Mucosa of stomach (tissue), 1 donor: Measurements from ENCODE around the gene HRH3.

Experiments
- H3K27me3 ChIP-seq: one replicate; pipeline ENCODE4 v1.7.0; 2013; ENCODE audit warnings: mild to moderate bottlenecking, low read length; ENCODE audit not compliant: control insufficient read depth, insufficient read depth
- H3K36me3 ChIP-seq: one replicate; pipeline ENCODE4 v1.7.0; 2013; ENCODE audit warnings: low read length; ENCODE audit not compliant: control insufficient read depth, insufficient read depth
- H3K4me1 ChIP-seq: one replicate; pipeline ENCODE4 v1.7.0; 2013; ENCODE audit warnings: mild to moderate bottlenecking, low read length; ENCODE audit not compliant: control insufficient read depth, insufficient read depth
- H3K4me3 ChIP-seq: one replicate; pipeline ENCODE4 v1.7.0; 2013; ENCODE audit warnings: low read length
- H3K9ac ChIP-seq: one replicate; pipeline ENCODE4 v1.7.0; 2013; ENCODE audit warnings: mild to moderate bottlenecking, low read length, moderate library complexity
- H3K9me3 ChIP-seq: one replicate; pipeline ENCODE4 v1.7.0; 2013; ENCODE audit warnings: mild to moderate bottlenecking, low read length, moderate library complexity; ENCODE audit not compliant: control insufficient read depth
- donor health status: Pancreatic carcinoma.

HRH3 gene

GRCh38 chr20:62234339-62234738, 14.3 kb upstream of the HRH3 start:
- Histone ChIP-seq H3K4me1 (peaks cover 9% of the 10 kb centered on the region), H3K27me3 (peaks cover 4% of the 10 kb centered on the region), H3K9ac (no peak overlapping the region), H3K4me3 (no peak overlapping the region), H3K36me3 (no peaks in the 10 kb centered on the region), H3K9me3 (no peaks in the 10 kb centered on the region)

DNA sequence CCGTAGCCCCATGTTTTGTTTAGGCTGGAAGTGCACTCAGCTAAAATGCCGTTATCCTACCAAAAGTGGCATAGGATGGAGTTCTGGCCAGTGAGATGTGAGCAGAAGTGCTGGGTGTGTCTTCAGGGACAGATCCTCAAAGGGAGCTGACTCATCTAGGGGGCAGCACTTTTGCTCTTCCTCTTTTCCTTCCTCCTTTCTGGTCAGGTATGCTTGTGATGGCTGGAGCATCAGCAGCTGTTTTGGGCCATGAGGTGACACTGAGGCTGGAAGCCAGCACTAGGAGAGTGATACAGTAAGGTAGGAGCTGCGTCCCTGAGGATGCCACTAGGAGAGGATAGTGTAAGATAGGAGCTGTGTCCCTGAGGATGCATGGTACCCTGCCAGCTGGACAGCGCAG, 13.6 kb upstream of the HRH3 start:
- Histone ChIP-seq H3K27me3 (peaks cover 5% of the 10 kb centered on the region), H3K9ac (no peak overlapping the region), H3K4me3 (no peak overlapping the region), H3K4me1 (peaks cover 8% of the 10 kb centered on the region), H3K9me3 (peaks cover 3% of the 10 kb centered on the region), H3K36me3 (no peaks in the 10 kb centered on the region)

GRCh38 chr20:62232770-62233645, 12.9 kb upstream of the HRH3 start:
- peaks cover 8% of the 10 kb centered on the region for H3K4me1 ChIP-seq
- no peak overlapping the region for H3K9ac ChIP-seq
- no peaks in the 10 kb centered on the region for H3K36me3 ChIP-seq
- no peak overlapping the region for H3K4me3 ChIP-seq
- peaks cover 8% of the 10 kb centered on the region for H3K27me3 ChIP-seq
- peaks cover 3% of the 10 kb centered on the region for H3K9me3 ChIP-seq

- Histone ChIP-seq H3K9me3 (peaks cover 3% of the 10 kb centered on the region), H3K4me3 (no peak overlapping the region), H3K4me1 (no peaks in the 10 kb centered on the region), H3K36me3 (no peaks in the 10 kb centered on the region), H3K27me3 (peaks cover 8% of the 10 kb centered on the region), H3K9ac (no peak overlapping the region)
These were observed 12.1 kb upstream of the HRH3 start for GRCh38 chr20:62232194-62232593.

DNA sequence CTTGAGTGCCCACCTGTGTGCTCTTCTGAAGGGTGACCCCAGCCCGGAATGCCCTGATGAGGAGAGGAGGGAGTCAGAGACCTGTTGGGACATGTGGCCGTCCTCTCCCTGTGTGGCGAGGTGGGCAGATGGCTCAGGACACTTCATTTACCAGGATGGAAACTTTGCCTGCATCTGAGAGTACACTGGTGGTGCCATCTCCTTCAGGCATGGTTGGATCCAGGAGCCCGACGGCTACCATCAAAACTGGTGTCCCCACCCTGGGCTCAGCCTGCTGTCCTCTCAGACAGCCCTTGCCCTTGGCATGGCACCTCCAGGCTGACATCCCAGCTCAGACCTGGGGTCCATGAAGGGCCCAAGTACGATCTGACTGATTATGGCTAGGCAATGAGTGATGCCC, 11.2 kb upstream of the HRH3 start:
- no peak overlapping the region for H3K4me3 ChIP-seq
- H3K27me3 ChIP-seq, result peaks cover 8% of the 10 kb centered on the region
- H3K9me3 ChIP-seq, result peaks cover 3% of the 10 kb centered on the region
- no peak overlapping the region for H3K9ac ChIP-seq
- H3K36me3 ChIP-seq, result no peaks in the 10 kb centered on the region
- no peaks in the 10 kb centered on the region for H3K4me1 ChIP-seq

- H3K9ac ChIP-seq, result no peak overlapping the region
- peaks cover 3% of the 10 kb centered on the region for H3K9me3 ChIP-seq
- peaks cover 12% of the 10 kb centered on the region for H3K27me3 ChIP-seq
- no peaks in the 10 kb centered on the region for H3K4me1 ChIP-seq
- no peaks in the 10 kb centered on the region for H3K36me3 ChIP-seq
- no peak overlapping the region for H3K4me3 ChIP-seq
These were observed 10.6 kb upstream of the HRH3 start for GRCh38 chr20:62230696-62231095.

DNA sequence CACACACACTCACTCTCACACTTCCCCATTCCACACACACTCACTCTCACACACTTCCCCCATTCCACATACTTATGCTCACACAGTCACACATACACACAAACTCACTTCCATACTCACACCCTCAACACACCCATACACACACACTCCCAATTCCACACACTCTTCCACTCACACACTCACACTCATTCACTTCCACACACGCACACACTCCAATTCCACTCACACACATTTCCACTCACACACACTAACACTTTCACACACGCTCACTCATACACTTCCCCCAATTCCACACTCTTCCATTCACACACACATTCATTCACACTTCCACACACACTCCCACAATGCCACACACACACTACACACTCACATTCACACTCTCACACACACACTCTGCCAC, 10.2 kb upstream of the HRH3 start:
- Histone ChIP-seq H3K36me3 (no peaks in the 10 kb centered on the region), H3K9me3 (peaks cover 3% of the 10 kb centered on the region), H3K4me1 (no peaks in the 10 kb centered on the region), H3K4me3 (no peak overlapping the region), H3K9ac (no peak overlapping the region), H3K27me3 (peaks cover 16% of the 10 kb centered on the region)

- Histone ChIP-seq H3K27me3 (peaks cover 22% of the 10 kb centered on the region), H3K4me1 (no peaks in the 10 kb centered on the region), H3K4me3 (no peak overlapping the region), H3K36me3 (no peaks in the 10 kb centered on the region), H3K9ac (no peak overlapping the region), H3K9me3 (peaks cover 3% of the 10 kb centered on the region)
These were observed 9.6 kb upstream of the HRH3 start for GRCh38 chr20:62229667-62230066.

DNA sequence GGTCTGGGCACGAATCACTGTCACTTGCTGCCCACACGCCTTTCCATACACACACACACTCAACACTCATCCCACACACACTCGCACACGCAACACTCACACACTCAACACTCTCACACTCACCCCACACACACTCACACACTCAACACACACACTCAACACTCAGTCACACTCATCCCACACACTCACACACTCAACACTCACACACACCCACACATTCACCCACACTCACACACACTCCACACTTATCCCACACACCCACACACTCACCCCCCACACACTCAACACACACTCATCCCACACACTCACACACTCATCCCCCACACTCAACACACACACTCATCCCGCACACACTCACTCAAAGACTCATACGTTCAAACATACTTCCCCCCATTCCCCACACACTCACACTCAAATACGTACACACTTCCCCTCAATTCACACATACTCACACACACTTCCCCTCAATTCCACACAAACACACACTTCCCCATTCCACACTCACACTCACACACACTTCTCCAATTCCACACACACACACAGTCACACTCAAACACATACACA, 9.0 kb upstream of the HRH3 start:
- Histone ChIP-seq H3K27me3 (peaks cover 22% of the 10 kb centered on the region), H3K9ac (no peak overlapping the region), H3K9me3 (peaks cover 3% of the 10 kb centered on the region), H3K4me1 (no peaks in the 10 kb centered on the region), H3K36me3 (no peaks in the 10 kb centered on the region), H3K4me3 (no peak overlapping the region)

DNA sequence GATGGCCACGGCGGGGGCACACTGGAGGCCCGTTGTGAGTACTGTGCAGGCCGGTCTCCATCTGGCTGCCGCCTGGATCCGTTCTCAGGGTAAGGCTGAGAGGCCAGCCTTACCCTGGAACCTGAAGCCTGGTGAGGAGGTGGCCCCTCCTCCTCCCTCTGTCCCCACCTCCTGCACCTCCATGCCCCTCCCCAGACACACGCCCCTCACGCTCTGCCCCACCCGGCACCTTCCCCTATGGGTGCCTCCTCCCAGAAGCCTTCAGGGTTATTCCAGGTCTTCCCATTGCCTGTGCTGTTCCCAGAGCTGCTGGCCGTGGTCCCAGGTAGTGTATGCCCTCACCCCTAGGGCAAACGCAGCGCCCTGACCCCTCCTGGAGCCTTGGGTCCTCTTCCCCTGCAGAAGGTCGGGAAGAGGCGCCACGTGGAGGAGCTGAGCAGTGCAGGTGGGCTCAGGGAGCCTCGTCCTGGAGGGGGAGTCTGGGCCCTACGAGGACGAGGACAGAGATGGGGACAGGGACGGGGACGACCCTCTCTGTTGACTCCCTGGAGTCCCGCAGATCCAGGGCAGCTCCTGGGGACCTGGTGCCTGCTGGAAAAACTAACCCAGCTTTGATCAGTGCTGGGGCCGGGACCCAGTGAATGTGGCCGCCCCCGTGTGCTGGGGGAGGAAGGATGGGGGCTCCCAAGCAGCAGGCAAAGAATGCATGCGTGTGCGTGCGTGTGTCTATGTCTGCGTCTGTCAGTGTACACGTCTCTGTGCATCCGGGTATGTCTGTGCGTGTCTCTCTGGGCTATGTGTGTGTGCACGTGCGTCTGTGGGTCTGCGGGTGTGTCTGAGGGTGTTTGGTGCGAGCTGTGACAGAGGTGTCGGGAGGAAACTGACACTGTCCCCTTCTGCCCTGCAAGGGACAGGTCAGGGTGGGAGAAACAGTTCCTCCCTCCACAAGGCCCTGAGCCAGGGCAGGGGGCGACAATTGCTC, 8.2 kb upstream of the HRH3 start:
- no peak overlapping the region for H3K4me3 ChIP-seq
- H3K36me3 ChIP-seq, result no peaks in the 10 kb centered on the region
- H3K9ac ChIP-seq, result no peak overlapping the region
- peaks cover 27% of the 10 kb centered on the region for H3K27me3 ChIP-seq
- no peaks in the 10 kb centered on the region for H3K4me1 ChIP-seq
- H3K9me3 ChIP-seq, result peaks cover 3% of the 10 kb centered on the region

GRCh38 chr20:62227591-62227976, 7.5 kb upstream of the HRH3 start:
- no peak overlapping the region for H3K9ac ChIP-seq
- no peak overlapping the region for H3K4me3 ChIP-seq
- H3K4me1 ChIP-seq, result no peaks in the 10 kb centered on the region
- peaks cover 33% of the 10 kb centered on the region for H3K27me3 ChIP-seq
- H3K36me3 ChIP-seq, result no peaks in the 10 kb centered on the region
- H3K9me3 ChIP-seq, result peaks cover 3% of the 10 kb centered on the region
